ENCODE measurements around the gene IP6K2.

The IP6K2 gene

DNA sequence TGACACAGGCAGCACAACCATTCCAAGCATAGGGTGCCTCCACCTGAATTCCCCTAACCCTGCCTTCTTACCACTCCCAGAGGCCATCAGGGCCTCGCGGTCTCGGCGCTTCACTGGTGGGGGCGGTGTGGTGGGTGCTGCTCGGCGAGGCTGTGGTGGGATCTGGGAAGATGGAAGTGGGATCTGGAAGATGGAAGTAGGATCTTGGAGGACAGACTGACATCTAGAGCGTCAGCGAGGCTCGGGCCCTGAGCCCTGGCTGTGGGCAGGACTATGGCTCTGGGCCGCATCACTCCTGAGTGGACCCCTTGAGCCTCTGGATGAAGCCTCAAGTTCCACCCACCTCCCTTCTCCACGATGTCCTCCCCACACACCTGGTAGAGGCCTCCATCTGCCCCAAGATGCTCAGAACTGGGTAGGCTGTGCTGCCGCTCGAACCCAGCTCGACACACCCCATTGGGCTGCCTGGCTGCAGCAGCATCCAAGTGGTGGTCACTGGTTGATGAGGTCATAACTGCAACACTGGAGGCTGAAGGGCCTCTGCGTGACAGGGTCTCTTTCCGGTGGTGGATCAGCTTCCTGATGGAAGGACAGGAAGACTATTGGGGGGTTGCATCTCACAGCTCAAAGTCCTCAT, 34.9 kb downstream of the IP6K2 start:
- no peak overlapping the region for H3K27ac ChIP-seq (ENCODE audit: poor library complexity, severe bottlenecking)
- H3K4me3 ChIP-seq (ENCODE audit: severe bottlenecking): no peak overlapping the region
- H3K27me3 ChIP-seq (ENCODE audit: insufficient read depth, poor library complexity, severe bottlenecking): no peaks in the 10 kb centered on the region
- TF ChIP-seq, protein P1, sequence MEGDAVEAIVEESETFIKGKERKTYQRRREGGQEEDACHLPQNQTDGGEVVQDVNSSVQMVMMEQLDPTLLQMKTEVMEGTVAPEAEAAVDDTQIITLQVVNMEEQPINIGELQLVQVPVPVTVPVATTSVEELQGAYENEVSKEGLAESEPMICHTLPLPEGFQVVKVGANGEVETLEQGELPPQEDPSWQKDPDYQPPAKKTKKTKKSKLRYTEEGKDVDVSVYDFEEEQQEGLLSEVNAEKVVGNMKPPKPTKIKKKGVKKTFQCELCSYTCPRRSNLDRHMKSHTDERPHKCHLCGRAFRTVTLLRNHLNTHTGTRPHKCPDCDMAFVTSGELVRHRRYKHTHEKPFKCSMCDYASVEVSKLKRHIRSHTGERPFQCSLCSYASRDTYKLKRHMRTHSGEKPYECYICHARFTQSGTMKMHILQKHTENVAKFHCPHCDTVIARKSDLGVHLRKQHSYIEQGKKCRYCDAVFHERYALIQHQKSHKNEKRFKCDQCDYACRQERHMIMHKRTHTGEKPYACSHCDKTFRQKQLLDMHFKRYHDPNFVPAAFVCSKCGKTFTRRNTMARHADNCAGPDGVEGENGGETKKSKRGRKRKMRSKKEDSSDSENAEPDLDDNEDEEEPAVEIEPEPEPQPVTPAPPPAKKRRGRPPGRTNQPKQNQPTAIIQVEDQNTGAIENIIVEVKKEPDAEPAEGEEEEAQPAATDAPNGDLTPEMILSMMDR (IDR thresholded peaks at IDR 0.05; ENCODE audit: poor library complexity, severe bottlenecking): no peak
- ATAC-seq (ENCODE audit: low read depth) (no peak), DNase-seq (ENCODE audit: low spot score) (peak; percentile 44)
- peaks cover 17% of the 10 kb centered on the region for H3K4me1 ChIP-seq (ENCODE audit: insufficient read depth, poor library complexity, severe bottlenecking)
- no peaks in the 10 kb centered on the region for H3K9me3 ChIP-seq (ENCODE audit: severe bottlenecking)
- peaks cover 65% of the 10 kb centered on the region for H3K36me3 ChIP-seq (ENCODE audit: low read depth)

DNA sequence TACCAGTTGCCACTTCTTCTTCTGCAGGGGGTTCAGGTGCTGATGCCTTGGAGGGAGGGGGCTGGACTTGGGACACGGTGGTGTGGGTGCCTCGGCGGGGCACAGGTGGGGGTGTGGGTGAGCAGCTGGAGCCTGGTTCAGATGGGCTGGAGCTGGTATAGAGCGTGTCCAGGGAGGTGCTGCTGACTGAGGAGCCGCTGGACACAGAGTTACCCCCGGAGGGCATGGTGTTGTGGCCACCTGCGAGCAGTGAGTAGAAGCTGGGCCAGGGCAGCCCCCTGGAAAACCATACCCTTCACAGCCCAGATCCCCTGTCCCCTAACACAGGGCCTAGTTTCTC, 35.5 kb downstream of the IP6K2 start:
- ATAC-seq (ENCODE audit: low read depth) (no peak), DNase-seq (ENCODE audit: low spot score) (peak; percentile 57)
- no peaks in the 10 kb centered on the region for H3K27me3 ChIP-seq (ENCODE audit: insufficient read depth, poor library complexity, severe bottlenecking)
- H3K4me3 ChIP-seq (ENCODE audit: severe bottlenecking): no peak overlapping the region
- peaks cover 71% of the 10 kb centered on the region for H3K36me3 ChIP-seq (ENCODE audit: low read depth)
- TF ChIP-seq, protein P1 (IDR thresholded peaks at IDR 0.05; ENCODE audit: poor library complexity, severe bottlenecking): no peak
- no peaks in the 10 kb centered on the region for H3K9me3 ChIP-seq (ENCODE audit: severe bottlenecking)
- H3K4me1 ChIP-seq (ENCODE audit: insufficient read depth, poor library complexity, severe bottlenecking): peaks cover 14% of the 10 kb centered on the region
- no peak overlapping the region for H3K27ac ChIP-seq (ENCODE audit: poor library complexity, severe bottlenecking)

DNA sequence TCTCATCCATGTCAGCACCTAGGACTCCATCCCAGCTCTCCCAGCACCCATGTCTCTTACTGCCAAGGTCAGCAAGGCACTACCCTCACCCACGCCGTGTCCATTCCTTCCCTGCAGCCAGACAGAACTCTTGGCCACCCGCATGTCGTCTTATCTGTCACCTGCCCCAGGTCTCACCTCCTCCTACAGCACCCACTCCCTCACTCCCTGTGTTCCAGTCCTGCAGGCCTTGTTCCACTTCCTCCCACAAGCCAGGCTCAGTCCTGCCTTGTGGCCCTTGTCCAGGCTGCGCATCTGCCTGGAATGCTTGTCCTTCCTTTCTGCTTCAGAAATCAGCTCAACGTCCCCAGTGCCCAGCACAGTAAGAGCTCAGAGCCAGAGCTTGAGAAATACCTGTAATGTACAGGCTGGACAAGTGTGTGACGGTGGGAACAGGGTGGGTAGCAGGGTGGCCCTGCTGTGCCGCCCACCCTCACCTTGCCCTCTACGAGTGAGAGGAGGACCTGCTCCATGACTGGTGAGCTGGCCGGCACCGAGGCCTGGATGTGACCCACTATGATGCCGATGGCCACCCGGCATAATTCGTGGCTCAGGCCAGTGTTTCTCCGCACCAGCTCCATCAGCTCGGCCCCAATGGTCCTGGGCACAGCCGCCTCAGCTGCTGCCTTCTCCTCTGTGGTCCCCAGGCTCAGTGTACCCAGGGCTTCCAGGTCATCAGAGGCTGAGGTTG, 36.0 kb downstream of the IP6K2 start:
- ATAC-seq (ENCODE audit: low read depth): no peak
- TF ChIP-seq, protein P1 (IDR thresholded peaks at IDR 0.05; ENCODE audit: poor library complexity, severe bottlenecking): no peak
- peak; percentile 52 for DNase-seq (ENCODE audit: low spot score)
- H3K4me3 ChIP-seq (ENCODE audit: severe bottlenecking): no peak overlapping the region
- H3K4me1 ChIP-seq (ENCODE audit: insufficient read depth, poor library complexity, severe bottlenecking): peaks cover 12% of the 10 kb centered on the region
- peaks cover 76% of the 10 kb centered on the region for H3K36me3 ChIP-seq (ENCODE audit: low read depth)
- no peak overlapping the region for H3K27ac ChIP-seq (ENCODE audit: poor library complexity, severe bottlenecking)
- no peaks in the 10 kb centered on the region for H3K9me3 ChIP-seq (ENCODE audit: severe bottlenecking)
- no peaks in the 10 kb centered on the region for H3K27me3 ChIP-seq (ENCODE audit: insufficient read depth, poor library complexity, severe bottlenecking)

DNA sequence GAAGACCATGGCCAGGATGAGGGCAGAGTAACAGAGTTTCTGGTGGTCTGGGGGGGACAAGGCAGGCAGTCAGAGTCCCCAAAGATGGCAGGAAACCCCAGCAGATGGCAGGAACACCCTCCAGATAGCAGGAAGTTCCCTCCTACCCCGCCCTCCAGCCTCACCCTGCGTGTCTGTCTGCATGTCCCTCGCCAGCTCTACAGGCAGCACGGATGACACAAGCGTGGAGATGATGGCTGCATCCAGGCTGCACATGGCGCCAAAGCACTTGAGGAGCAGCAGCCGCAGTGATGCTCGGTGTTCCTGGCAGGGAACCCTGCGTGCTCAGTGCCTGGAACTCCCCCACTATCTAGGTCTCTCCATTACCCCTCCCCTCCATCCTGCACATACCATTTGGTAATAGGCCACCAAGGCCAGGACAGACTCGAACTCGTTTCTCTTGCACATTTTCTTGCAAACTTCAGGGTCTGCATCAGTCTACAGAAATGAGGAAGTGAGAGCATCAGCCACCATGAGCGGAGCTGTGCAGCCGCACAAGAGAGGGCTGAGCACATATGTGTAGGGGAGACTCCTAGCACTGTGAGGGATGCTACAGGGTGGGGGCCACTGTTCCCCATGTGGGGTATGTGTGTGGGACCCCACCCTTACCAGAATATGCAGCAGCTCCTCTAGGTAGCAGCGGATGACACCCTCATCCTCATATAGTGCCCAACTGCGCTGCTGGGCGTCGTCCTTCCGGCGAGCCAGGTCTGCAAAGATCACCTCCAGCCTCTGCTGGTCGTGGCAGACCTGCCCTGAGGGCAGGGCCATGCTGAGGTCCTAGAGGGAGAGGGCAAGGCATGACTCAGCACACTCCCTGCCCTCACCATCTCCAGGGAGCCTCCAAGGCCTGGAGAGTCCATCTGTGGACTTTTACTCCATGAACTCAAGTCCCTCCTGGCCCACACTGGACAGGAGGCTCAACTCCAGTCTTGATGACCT, 37.3 kb downstream of the IP6K2 start:
- Histone ChIP-seq H3K4me1 (ENCODE audit: insufficient read depth, poor library complexity, severe bottlenecking) (peaks cover 12% of the 10 kb centered on the region), H3K9me3 (ENCODE audit: severe bottlenecking) (no peaks in the 10 kb centered on the region), H3K27ac (ENCODE audit: poor library complexity, severe bottlenecking) (no peak overlapping the region), H3K4me3 (ENCODE audit: severe bottlenecking) (no peak overlapping the region), H3K27me3 (ENCODE audit: insufficient read depth, poor library complexity, severe bottlenecking) (no peaks in the 10 kb centered on the region), H3K36me3 (ENCODE audit: low read depth) (peaks cover 80% of the 10 kb centered on the region)
- ATAC-seq (ENCODE audit: low read depth) (no peak), DNase-seq (ENCODE audit: low spot score) (peak; percentile 45)
- TF ChIP-seq, protein P1 (IDR thresholded peaks at IDR 0.05; ENCODE audit: poor library complexity, severe bottlenecking): no peak
